Gastrocnemius medialis (tissue), 4 donors: ENCODE measurements around the gene ZNF763.

Source experiments
- CTCF ChIP-seq, 5 experiments: fragments of 450-650 bp in 3 of 5; fragments of 200-600 bp in 2 of 5; sonication (generic) in 2 of 5; IDR thresholded peaks in 4 of 5; conservative IDR thresholded peaks in 1 of 5; 1 replicate in 4 of 5; 2 replicates in 1 of 5; pipeline ENCODE4 v1.5.1; 2016 to 2019; ENCODE audit warnings: antibody characterized with exemption in 5 of 5, mild to moderate bottlenecking in 3 of 5, moderate library complexity in 3 of 5
- POLR2A ChIP-seq, 2 donors: fragments of 450-650 bp; IDR thresholded peaks; one replicate each; pipeline ENCODE4 v1.6.1; 2017; ENCODE audit warnings: antibody characterized with exemption in 2 of 2, mild to moderate bottlenecking in 2 of 2, moderate library complexity in 2 of 2

- no peak for TF ChIP-seq CTCF (IDR thresholded peaks at IDR 0.05 in 4 of 5, conservative IDR thresholded peaks at IDR 0.05 in 1 of 5)
- TF ChIP-seq POLR2A (IDR thresholded peaks at IDR 0.05) = no peak
Measured at GRCh38 chr19:11944656-11945055, 20.2 kb upstream of the ZNF763 start.
